Activated CD4-positive, alpha-beta T cell treated with anti-CD3 and anti-CD28 coated beads for 4 hours (primary cell): ENCODE data around the gene MYO6.

Experiments used
- DNase-seq, 2 donors: peaks; one replicate each; pipeline ENCODE4 v3.0.0-alpha.2; 2020

MYO6 gene

GRCh38 chr6:75968143-75968542, 219.1 kb downstream of the MYO6 start:
- no peak for DNase-seq
